CD4-positive, alpha-beta T cell treated with Interleukin-1 beta for 1 hour (primary cell): Measurements from ENCODE around the gene HOXC12.

Experiments used
- DNase-seq, 2 donors: peaks; one replicate each; pipeline ENCODE4 v3.0.0-alpha.2; 2020 to 2022

HOXC12 gene

DNA sequence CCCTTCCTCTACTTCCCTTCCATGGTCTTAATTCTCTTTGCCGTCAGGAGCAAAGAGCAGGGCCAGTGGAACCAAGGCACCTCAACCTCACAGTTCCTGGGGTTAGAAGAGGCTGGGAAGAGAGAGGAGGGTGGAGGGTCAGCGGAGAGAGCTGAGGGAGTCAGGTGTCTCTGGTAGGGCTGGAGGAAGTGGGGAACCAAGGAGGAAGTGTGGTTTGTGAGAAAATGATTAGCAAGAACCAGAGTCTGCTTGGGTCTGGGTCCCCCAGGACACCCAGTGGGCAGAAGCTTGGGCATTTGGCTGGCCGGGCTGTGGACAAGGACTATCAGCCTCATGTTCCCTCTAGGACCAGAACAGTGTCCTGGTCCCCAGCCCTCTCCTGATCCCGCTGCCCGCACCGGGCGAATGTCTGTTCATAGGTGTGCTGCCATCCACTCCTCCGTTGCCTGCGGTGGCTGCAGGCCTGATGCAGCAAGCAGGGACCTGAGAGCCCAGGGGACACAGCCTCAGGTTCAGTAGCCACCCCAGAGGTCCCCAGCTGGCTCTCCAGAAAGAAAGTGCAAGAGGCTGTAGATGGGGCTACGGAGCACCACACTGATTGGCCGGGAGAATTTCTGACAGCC lies 2.3 kb downstream of the HOXC12 start:
- no peak for DNase-seq

- no peak for DNase-seq
Measured at GRCh38 chr12:53958128-53958527, 3.4 kb downstream of the HOXC12 start.

DNA sequence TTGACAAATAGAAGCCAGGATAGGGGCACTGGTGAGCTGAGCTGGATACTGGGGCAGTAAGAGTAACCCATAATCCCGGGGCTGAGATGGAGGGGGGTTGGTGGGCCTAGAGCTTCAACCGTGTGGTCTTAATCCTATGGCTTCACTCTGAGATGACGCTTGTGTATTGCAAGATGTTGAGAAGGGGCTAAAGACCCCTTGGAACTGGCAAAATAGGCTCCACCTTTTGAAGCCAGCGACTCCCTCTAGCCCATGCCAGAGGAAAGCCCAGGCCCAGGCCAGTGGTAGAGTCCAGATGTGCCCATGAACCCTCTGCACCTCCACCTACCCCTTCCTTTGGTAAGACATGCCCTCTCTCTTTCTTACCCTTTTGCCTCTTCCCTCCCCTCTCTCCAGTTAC lies 4.6 kb downstream of the HOXC12 start:
- no peak for DNase-seq

GRCh38 chr12:53960187-53961024 lies 5.7 kb downstream of the HOXC12 start:
- no peak for DNase-seq

- no peak for DNase-seq
Measured at GRCh38 chr12:53961025-53961761, 6.5 kb downstream of the HOXC12 start.

- no peak for DNase-seq
Measured at GRCh38 chr12:53963005-53963404, 8.3 kb downstream of the HOXC12 start.

DNA sequence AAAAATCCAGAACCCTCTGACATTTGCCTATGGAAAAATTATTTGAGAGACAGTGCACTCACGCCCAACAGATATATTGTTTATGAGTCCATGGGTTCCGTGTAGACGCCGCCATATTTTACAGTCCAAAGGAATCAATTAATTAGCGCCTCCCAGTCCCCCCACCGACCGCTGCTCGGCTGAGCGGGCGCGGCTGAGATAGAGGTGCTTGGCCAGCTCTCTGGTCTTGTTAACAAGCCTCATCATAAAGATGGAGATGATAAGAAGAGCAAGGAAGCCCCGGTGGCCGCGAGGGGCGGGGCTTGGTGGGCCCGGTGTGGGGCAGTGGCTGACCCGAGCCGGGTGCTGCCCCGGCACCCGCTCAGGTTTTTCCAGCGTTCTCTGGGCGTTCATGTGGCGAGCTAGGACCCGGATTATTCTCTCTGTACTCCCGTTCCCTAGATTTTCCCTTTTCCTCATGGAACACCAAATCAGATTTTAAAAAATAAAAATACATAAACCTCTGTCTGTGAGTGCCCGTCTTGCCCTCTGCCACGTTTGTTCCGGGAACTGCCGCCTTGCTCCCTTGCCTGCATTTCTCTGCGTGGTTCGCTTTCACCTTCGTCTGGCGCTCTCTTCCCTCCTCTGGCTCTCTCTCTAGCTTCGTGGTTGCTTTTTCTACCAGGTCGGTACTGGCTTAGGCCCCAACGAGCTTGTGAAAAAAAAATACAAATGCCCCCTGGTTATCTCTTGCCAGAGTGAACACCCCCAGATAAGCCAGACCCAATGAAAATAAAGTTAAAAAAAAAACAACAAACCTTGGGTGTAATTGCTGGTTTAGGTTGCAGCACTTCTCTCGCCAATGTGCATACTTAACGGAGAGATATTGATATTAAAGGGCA lies 9.0 kb downstream of the HOXC12 start:
- DNase-seq = no peak

DNA sequence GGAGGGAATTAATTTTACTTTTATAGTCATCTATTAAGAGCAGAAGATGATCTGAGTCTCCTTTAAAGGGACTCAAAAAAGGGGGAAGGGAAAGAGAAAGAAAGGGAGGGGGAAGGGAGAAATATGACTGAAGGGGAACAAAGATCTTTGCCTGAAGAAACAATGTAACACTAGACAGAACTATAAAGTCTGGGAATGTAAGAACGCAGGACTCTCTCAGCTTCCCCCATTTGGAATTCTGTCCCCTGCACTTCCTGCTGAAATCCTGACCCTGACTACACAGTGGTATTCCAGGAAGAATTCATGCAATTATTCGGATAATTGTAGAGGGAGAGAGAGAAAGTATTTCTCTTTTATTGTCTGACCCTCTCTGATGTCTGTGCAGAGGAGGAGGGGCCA lies 9.6 kb downstream of the HOXC12 start:
- no peak for DNase-seq

DNA sequence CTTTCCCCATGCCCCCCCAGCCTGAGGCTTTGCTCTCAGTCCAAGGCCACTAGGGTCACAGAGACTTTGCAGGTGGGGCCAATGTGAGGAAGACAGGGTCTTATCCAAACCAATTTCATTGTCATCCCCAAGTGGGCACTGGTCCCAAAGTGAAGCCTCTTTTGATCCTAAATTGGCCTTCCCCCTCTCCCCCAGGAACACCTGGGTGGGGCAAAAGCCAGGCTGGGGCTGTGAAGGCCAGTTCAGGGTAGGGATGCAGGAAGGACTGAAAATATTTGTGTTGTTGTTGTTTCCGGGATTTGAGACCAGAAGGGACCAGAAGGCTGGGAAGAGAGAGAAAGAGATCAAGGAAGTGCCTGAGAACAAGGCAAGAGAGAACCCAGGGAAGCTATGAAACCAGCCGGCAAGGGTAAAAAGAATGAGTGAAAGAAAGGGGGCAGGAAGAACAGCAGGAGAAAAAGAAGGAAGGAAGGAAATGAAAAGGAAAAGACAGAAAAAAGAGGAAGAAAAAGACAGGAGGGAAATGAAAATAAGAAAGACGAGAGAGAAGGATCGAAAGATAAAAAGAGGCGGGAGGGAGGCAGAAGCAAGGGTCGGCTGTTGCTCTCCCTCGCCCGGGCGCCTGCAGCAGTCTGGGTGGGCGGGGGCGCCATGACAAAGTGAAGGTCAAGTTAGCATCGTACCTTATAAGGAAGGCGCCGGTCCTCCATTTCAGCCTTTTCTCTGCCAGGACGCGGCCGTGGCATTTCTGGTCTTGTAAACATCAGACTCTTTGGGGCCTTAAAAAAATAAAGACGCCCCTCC lies 10.8 kb downstream of the HOXC12 start:
- DNase-seq = no peak

DNA sequence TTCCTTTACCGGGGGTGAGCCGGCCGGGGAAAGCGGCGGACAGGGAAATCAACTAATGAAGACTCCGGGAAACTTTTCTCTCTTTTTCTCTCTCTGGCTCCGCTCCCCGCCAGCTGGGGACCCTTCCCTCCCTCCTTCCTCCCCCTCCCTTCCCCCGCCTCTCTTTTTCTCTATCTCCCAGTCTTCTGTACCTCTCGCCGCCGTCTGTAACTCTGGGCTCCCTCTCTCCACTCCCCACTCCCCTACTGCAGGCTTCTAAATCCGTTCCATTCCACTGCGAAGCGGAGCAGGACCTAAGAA lies 11.3 kb downstream of the HOXC12 start:
- DNase-seq = no peak

DNA sequence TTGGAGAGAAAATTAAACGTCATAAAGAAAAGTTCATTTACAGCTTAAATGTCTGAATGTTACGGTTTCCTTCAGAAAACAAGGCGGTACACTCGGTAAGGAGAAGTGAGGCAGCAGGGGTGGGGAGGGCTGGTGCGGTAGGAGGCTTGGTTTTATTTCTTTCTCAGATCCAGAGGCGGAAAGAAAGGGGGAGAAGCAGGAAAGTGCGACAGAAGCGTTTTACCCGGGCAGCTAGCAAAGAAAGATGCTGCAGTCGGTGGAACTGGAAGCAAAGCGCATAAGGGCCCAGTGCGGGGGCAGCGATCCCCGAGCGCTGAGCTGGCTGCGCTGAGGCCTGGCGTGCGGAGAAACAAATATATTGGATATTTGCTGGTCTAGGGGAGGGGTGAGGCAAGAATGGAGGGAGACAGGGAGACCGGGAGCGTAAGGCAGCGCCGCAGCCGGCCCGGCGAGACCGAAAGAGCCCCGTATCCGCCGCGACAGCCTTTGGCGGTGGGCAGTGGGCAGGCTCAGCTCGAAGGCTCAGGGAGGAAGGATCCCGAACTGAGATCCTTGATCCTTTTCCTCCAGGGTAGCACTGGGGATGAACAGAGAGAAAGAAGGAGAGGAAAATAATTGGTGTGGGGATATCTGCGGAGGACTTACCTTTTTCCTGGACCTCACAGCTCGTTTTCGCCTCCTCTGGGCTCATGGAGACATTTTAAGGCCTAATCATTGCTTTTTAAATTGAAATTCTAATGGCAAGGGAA lies 11.9 kb downstream of the HOXC12 start:
- no peak for DNase-seq

DNA sequence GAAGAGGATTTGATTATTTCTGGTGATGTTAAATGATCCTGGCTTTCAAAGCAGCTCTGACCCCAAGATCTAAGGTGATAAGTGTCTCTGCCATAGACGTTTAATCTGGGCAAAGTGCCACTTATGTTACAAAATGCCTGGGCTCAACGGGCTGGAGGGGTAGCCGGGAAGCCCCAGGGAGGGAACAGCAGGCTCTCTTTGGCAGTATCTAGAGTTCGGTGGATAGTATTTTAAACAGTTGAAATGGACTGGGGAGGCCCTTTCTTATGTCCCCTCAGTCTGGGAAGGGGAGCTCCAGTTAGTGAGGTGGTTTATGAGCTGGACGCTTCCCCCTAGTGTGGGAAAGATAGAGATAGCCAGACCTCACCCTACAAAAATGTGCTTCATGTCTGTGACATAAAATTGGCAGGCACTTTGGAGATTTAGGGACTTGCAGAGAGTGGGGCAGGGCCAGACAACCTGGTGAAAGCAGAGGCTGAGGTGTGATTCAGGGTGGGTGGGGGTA lies 12.8 kb downstream of the HOXC12 start:
- DNase-seq = no peak

- DNase-seq = no peak
Measured at GRCh38 chr12:53968214-53969127, 13.8 kb downstream of the HOXC12 start.

GRCh38 chr12:53969588-53970259 lies 15.0 kb downstream of the HOXC12 start:
- no peak for DNase-seq

GRCh38 chr12:53970451-53970850 lies 15.7 kb downstream of the HOXC12 start:
- DNase-seq = no peak

DNA sequence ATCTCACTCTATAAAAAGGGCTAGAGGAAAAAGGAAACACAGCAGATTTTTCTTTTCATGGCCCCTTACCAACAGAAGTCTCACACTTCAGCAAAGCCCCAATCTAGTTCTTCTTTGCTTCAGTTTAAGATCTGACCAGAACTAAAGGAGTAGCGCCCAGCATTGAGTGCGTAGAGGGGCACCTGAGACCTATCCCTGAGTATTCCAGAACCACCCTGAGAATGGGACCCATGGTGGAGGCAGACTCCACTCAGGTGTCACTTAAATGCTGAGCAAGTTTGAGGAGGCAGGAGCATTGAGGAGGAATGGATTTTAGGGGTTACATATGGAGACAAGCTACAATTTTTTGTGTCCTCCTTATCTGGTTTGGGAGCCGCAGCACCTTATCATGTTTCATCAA lies 16.4 kb downstream of the HOXC12 start:
- no peak for DNase-seq

DNA sequence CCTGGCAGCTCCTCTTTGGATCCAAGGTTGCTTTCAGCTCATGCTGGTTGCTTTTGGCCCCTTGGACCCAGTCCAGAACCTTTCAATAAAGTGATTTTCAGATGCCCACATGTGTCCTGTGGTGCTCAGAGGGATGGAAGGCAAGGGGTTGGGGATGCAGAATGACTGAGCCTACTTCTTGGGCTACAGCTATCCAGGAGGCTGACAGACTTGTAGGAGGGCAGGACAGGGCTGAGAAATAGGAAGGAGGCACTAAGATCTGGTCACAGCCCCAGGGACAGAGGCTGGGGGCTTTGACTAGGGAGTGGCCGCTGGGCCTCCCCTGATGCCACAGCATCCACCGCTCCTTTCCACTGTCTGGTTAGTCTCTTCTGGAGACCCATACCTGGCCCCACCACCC lies 17.0 kb downstream of the HOXC12 start:
- no peak for DNase-seq

GRCh38 chr12:53972152-53972702 lies 17.5 kb downstream of the HOXC12 start:
- DNase-seq = no peak

DNA sequence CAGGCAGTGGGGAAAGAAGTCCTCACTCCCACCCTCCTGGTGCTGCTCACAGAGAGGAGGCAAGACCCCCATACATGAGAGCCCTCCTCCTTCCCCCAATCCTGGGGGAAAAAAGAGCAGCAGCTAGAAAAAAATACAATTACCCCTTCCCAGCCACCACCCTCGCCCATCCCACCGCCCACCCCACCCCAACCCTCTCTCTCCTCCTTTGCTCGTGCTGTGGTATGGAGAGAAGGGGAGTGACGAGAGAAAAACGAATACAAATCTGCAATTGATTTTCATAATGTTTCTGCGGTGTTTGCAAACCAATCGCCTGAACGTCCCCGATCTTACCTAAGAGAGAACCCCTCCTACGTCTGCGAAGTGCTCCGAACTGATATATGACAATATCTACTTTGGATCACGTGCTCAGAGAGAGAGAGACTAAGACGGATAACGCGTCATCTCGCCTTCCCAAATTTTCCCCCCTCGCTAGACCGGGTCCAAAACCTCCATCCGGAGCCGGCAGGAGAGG lies 18.1 kb downstream of the HOXC12 start, which contains the start of gene HOXC11:
TSS of gene HOXC11 (plus strand) at position 405 of the 514 bp plus-strand sequence. CDS start 116 bp downstream, outside the sequence.
- DNase-seq = no peak
